ENCODE results near the gene ZNF541.
A peak's percentile ranks its signal among the peaks of the same experiment; 100 is the strongest.

The ZNF541 gene

DNA sequence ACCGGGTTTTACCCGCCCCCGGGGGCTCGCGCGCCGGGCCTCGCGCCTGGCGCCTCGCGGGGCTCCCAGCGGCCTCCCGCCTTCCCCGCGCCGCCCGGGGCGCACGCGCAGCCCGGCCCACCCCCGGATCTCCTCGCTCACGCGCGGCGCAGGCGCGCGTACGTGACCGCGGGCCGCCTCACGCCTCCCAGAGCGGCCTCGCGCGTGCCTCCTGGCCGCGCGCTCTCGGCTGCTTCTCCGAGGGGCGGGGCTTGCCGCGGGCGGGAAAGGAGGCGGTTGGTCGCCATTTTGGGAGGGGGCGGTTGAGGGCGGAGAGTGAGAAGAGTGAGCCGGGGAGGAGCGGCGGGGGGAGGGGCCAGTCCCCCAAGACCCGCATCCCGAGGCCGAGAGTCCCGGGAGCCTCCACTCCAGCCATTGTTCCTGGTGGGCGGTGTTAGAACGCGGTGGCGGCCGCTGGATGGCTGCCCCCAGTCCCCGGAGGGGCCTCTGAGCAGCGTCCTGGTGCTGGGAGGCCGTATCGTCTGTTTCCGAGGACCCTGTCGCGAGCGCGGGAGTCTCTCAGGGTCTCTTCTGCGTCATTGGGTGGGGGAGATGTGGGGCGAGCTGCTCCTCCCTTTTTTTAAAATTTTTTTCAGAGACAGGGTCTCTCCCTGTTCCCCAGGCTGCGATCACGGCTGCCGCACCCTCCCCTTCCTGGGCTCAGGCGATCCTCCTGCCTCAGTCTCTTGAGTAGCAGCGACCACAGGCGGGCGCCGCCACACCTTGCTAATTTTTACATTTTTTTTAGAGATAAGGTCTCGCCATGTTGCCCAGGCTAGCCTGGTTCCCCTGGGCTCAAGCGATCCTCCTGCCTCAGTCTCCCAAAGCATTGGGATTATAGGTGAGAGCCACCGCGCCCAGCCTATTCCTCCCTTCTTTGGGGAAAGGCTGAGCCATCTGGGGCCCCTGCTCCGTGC lies at the start of gene ZNF541:
Gene ZNF541, minus strand, starts transcription at position 78 of the 956 bp plus-strand sequence. CDS start 17,292 bp downstream, outside the sequence.
- peak; percentile 33 for DNase-seq (ENCODE audit: low read depth)

DNA sequence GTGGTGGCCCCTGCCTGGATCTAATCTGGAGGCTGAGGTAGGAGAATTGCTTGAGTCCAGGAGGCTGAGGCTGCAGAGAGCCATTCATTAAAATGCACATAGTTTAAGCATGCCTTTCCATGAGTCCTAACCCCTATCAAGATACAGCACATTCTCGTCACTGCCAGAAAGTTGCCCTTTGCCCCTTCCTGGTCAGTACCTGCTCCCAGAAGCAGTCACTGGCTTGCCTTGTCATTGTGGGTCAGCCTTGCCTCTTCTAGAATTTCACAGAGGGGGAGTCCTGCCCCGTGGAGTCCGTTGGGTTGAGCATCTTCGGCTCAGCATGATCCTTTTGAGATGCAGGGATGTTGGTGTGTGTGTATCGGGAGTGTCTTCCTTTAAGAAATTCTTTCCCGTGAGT lies 46.8 kb upstream of the ZNF541 start:
- no peak for DNase-seq (ENCODE audit: low read depth)

DNA sequence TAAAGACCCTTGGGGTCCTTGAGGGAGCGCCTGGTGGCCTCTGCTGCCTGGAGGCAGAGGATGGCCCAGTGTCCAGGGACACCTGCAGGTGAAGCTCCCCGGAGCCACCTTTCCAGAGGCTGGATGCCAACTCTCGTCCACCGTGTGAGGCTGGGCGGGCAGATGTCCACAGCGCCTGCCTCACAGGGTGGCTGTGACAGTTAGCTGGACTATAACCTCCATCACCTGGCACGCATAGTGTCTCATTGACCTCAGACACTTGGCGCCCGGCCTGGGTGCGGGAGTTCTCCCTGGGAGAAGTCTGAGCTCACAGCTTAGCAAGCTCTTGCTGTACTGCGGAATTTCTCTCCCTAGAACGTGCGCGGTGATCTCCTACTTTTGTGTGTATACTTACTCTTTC lies 45.8 kb upstream of the ZNF541 start:
- no peak for DNase-seq (ENCODE audit: low read depth)

GRCh38 chr19:47615714-47616113 lies 42.8 kb upstream of the ZNF541 start:
- no peak for DNase-seq (ENCODE audit: low read depth)

GRCh38 chr19:47615230-47615629 lies 42.3 kb upstream of the ZNF541 start:
- DNase-seq (ENCODE audit: low read depth) = no peak

DNA sequence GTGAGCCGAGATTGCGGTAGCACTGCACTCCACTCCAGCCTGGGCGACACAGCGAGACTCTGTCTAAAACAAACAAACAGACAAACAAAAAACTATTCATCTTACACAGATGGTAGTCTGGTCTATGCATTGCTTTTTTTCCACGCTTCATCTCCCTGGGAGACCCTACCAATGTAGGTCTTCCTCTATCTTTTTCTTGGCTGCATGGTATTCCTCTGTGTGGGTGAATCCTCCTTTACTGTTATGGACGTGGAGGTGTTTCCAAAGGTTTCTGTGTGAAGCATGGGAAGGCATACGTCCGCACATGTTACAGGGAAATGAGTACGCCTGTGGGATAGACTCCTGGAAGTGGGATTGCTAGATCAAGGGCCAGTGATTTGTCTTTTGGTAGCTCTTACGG lies 41.6 kb upstream of the ZNF541 start:
- no peak for DNase-seq (ENCODE audit: low read depth)

GRCh38 chr19:47614021-47614295 lies 41.0 kb upstream of the ZNF541 start:
- DNase-seq (ENCODE audit: low read depth) = no peak

DNA sequence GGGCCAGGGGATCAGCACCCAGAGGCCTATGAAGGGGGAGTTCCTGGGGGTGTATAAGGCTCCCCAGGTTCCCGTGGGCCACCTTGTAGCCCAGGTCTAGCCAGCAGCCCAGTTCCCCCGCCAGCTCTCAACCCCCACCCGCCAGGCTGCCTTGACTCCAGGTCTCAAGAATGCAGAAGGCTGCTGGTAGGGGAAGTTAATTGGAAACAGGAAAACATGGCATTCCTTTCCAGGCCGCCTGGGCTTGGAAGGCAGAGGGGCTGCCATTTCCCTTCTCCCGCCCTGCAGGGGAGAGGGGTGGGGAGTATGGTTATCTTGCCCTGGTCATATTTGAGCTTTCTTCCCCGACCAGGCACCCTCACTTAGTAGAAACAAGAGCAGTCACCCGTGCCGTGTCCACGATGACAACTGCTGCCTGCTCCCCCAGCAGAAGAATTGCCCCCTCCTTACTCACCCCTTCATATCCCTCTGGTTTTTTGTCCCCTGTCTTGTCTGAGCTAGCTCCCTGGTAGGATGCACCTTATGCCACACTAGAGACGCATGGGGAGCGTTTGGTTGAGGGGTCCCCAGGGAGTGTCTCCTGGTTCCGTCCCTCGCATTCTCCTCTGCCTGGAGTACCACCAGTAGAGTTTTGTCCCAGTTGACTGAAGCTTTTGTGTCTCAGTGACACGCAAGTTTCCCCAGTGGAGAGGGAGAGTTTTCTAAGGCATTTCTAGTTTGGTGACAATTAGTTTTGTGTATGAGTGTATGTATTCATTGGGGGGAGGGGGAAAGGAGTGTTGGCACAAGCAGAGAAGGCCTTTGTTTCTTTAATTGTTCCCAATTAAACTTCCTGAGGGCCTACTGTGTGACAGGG lies 40.4 kb upstream of the ZNF541 start:
- no peak for DNase-seq (ENCODE audit: low read depth)

- no peak for DNase-seq (ENCODE audit: low read depth)
These were observed 38.0 kb upstream of the ZNF541 start for GRCh38 chr19:47610902-47611301.

DNA sequence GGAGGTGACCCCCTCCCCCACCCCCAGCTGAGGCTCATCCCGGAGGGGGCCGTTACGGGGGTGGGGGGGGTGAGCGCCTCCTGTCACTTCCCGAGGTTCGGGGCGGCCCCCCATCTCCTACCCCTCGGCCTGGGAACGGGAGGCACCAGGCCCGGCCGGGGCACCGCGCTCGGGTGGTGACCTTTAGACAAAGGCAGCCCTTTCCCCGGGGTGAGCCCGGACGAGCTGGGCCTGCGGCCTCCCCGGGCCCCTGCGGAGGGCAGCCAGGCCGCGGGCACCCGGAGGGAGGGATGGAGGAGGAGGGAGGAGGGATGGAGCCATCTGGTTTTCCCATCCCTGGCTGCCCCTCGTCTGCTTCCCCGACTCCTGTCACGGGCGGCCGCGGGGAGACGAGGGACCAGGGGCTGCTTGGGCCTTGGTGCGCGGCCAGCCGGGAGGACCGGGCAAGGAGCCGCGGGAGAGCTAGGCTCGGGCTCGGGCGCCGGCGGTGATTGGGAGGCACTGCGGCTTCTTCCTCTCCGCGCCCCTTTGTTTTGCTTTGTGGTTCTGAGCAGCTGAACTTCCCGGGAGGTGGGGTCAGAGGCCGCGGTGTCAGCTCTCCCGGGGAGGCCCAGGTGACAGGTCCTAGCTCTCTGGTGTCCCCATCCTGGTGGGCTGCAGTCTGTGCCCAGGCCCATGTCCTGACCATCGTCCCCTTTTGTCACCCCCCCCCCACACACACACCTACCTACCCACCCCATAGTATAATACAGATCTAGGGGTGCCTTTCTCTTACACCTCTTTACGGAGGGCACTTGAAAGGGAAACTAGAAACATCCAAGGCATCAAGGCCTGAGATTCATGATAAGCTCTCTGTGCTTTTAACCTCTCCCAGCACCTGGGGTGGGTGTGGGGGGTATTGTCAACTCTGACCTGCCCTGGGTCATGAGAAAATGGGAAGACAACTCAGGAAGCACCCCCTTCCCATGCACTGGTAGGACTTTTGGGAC lies 37.3 kb upstream of the ZNF541 start:
- no peak for DNase-seq (ENCODE audit: low read depth)

GRCh38 chr19:47608969-47609905 lies 36.3 kb upstream of the ZNF541 start, which contains the start of gene BICRA:
Gene BICRA, plus strand, starts transcription at chr19:47609134. Its CDS starts 64,441 bp downstream, at chr19:47673575.
- peak; percentile 58 for DNase-seq (ENCODE audit: low read depth)

- peak; percentile 95 for DNase-seq (ENCODE audit: low read depth)
These were observed 35.3 kb upstream of the ZNF541 start for GRCh38 chr19:47608074-47608918.

- DNase-seq (ENCODE audit: low read depth) = no peak
These were observed 34.7 kb upstream of the ZNF541 start for GRCh38 chr19:47607564-47608073.

DNA sequence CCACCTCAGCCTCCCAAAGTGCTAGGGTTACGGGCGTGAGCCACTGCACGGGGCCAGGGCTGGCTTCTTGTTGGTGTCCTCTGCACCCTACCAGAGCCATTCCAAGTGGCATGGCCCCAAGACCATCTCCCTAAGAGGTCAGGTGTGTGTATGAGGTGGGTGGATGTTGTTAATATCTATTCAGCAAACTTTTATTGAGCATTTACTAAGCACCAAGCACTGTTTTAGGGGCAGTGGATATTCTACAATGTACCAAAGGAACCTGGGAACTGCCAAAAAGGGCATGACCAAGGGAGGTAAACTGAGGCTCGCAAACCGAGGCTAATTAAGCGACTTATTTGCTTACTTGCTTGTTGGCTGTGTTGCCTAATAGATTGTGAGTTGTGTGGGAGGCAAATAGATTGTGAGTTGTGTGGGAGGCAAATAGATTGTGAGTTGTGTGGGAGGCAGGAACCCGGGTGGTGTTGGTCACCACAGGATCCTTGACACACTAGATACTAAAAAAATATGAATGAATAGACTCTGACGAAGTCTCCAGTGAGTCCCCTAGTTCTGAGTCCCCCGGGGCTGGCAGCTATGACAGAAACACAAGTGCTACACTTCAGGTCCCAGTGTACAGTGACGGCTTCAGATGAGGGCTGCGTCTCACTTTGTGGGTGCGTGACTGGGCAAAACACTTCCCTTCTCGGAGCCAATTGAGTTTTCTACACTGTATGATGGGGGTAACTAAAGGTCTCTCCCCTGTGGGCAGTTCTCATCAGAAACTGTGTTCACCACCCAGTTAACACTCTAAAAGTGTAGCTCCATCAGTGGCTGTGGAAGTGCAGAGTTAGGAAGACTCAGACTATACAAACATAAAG lies 31.0 kb upstream of the ZNF541 start:
- no peak for DNase-seq (ENCODE audit: low read depth)

GRCh38 chr19:47601180-47601904 lies 28.4 kb upstream of the ZNF541 start:
- DNase-seq (ENCODE audit: low read depth) = no peak

GRCh38 chr19:47600246-47601179 lies 27.6 kb upstream of the ZNF541 start:
- DNase-seq (ENCODE audit: low read depth) = peak; percentile 89

All from stimulated activated CD8-positive, alpha-beta memory T cell treated with anti-CD3 and anti-CD28 coated beads, Interleukin-15, amount 100 ng/mL, for 24 hours (primary cell).